ENCODE measurements around the gene MAMDC2.

DNA sequence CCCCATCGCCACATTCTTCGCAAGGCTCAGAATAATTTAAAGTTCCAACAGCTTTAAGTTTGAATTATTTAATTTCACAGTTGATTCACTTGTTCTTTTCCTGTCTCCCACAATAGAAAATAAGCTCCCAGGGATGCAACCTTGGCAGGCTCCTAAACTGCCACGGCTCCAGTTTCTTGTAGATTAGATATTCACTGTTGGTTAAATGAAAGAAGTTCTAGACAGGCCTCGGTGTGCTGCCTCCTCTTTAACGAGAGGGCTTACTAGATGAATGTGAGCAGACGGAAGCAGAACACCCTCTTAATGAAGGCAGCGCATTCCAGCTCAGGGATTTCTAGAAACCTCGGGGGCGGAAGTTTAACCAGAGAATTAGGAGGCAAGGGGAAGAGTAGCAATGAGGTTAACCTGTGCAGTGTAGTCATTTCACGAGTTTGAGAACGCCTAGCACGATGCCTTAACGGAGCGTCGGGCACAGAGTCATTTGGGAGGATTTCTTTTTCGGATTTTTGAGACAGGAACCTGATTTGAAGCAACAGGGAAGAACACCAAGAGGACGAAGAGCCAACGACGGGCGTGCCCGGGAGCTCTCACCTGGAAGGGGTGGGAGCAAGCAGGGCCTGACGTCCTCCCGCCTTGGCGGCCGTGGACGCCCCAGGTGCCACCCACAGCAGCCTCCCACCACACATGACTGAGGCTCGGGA is 214.5 kb downstream of the MAMDC2 start:
- TF ChIP-seq, protein P1, sequence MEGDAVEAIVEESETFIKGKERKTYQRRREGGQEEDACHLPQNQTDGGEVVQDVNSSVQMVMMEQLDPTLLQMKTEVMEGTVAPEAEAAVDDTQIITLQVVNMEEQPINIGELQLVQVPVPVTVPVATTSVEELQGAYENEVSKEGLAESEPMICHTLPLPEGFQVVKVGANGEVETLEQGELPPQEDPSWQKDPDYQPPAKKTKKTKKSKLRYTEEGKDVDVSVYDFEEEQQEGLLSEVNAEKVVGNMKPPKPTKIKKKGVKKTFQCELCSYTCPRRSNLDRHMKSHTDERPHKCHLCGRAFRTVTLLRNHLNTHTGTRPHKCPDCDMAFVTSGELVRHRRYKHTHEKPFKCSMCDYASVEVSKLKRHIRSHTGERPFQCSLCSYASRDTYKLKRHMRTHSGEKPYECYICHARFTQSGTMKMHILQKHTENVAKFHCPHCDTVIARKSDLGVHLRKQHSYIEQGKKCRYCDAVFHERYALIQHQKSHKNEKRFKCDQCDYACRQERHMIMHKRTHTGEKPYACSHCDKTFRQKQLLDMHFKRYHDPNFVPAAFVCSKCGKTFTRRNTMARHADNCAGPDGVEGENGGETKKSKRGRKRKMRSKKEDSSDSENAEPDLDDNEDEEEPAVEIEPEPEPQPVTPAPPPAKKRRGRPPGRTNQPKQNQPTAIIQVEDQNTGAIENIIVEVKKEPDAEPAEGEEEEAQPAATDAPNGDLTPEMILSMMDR (IDR thresholded peaks at IDR 0.05; ENCODE audit: insufficient read depth, low read depth, low read length), result no peak
- no peak for TF ChIP-seq EZH2 (IDR thresholded peaks at IDR 0.05; ENCODE audit: insufficient read depth, low read length)

All from astrocyte (in vitro differentiated cells and primary cell).